Measurements from ENCODE around the gene MN1.

DNA sequence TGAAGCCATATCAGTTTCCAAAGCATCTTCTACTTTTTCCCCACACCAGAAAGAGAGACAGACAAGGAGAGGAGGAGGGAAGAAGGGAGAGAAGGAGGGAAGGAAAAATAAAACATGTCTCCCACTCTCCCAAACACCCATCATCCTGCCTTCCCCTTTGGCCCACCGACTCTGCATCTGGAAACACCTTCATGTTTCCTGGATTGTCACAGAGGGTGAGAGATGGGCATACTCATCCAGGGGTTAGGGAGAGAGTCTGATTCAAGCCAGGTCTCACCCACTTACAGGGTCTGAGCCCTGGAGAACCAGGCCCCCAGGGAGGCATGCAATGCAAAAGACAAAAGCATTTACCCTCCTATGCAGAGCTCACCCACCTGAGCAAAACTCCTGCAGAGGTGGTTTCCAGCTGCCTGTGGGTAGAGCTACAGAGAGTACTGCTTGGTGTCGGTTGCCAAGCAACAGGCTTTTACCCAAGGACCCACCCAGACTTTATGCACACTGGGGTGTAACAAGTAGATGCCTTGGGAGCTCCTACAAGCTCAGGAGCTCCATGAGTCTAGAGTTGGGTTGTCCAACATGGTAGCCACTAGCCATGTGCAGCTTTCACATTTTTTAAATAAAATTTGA is 33.4 kb downstream of the MN1 start:
- no peak for TF ChIP-seq CREB1 (CRISPR knock-in tag; IDR thresholded peaks at IDR 0.05; ENCODE audit: low read depth)
- TF ChIP-seq CTCF (conservative IDR thresholded peaks at IDR 0.05; ENCODE audit: low read depth in 2 of 2), result no peak
- TF ChIP-seq, protein P1, sequence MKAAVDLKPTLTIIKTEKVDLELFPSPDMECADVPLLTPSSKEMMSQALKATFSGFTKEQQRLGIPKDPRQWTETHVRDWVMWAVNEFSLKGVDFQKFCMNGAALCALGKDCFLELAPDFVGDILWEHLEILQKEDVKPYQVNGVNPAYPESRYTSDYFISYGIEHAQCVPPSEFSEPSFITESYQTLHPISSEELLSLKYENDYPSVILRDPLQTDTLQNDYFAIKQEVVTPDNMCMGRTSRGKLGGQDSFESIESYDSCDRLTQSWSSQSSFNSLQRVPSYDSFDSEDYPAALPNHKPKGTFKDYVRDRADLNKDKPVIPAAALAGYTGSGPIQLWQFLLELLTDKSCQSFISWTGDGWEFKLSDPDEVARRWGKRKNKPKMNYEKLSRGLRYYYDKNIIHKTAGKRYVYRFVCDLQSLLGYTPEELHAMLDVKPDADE (IDR thresholded peaks at IDR 0.05), result no peak
- TF ChIP-seq EZH2 (IDR thresholded peaks at IDR 0.05; ENCODE audit: low read depth, unreplicated experiment), result no peak
